Esophagus muscularis mucosa (tissue), 4 donors: ENCODE measurements around the gene SESTD1. TPM values are rescaled to one million over a fixed set of nuclear protein-coding genes. Genes with fewer than 3 reads are reported as not detected.

Experiments used
- DNase-seq: peaks from one replicate; pipeline ENCODE4 v3.0.0-alpha.2; 2017; ENCODE audit errors: extremely low spot score
- H3K27ac ChIP-seq, 4 donors: fragments of 200-600 bp; sonication (generic); replicated peaks in 1 of 4; 1 replicate in 3 of 4; 2 replicates in 1 of 4; pipeline ENCODE4 v1.5.1; 2016 to 2019; ENCODE audit warnings: mild to moderate bottlenecking in 1 of 4
- H3K27me3 ChIP-seq, 4 donors: fragments of 200-600 bp; sonication (generic); one replicate each; pipeline versions ENCODE4 v1.5.1 to v1.6.0; 2016 to 2019
- H3K36me3 ChIP-seq, 4 donors: fragments of 200-600 bp; sonication (generic); one replicate each; pipeline ENCODE4 v1.5.1; 2016 to 2019
- H3K4me1 ChIP-seq, 4 donors: fragments of 200-600 bp; sonication (generic); one replicate each; pipeline ENCODE4 v1.5.1; 2016 to 2019
- H3K4me3 ChIP-seq, 4 donors: fragments of 200-600 bp; sonication (generic); 1 replicate in 2 of 4; 2 replicates in 2 of 4; pipeline ENCODE4 v1.5.1; 2016 to 2019; ENCODE audit warnings: mild to moderate bottlenecking in 4 of 4, moderate library complexity in 1 of 4
- H3K9me3 ChIP-seq, 4 donors: fragments of 200-600 bp; sonication (generic); 1 replicate in 3 of 4; 2 replicates in 1 of 4; pipeline ENCODE4 v1.5.1; 2016 to 2019
- CTCF ChIP-seq, 3 experiments: fragments of 200-600 bp in 2 of 3; fragments of 450-650 bp in 1 of 3; sonication (generic) in 2 of 3; IDR thresholded peaks; one replicate each; pipeline ENCODE4 v1.5.1; 2017 to 2019; ENCODE audit warnings: antibody characterized with exemption in 3 of 3, mild to moderate bottlenecking in 2 of 3, moderate library complexity in 1 of 3
- EP300 ChIP-seq: sonication (generic); formaldehyde crosslinking; IDR thresholded peaks from one replicate; pipeline ENCODE4 v1.6.1; 2017; ENCODE audit warnings: antibody characterized with exemption
- POLR2A ChIP-seq: fragments of 450-650 bp; IDR thresholded peaks from one replicate; pipeline ENCODE4 v1.6.1; 2017; ENCODE audit warnings: antibody characterized with exemption, moderate library complexity, mild to moderate bottlenecking, low read depth
- POLR2AphosphoS5 ChIP-seq, 2 donors: sonication (generic); formaldehyde crosslinking; IDR thresholded peaks; one replicate each; pipeline ENCODE4 v1.6.1; 2017; ENCODE audit warnings: antibody characterized with exemption in 2 of 2
- WGBS: methylation state at CpG from one replicate; pipeline ENCODE4 v1.1.5; 2018; 5-methylcytosine and 5-hydroxymethylcytosine counted together
- intact Hi-C: fragments of 100-400 bp; cut with DNase I; formaldehyde crosslinking; loops from one replicate; pipeline ENCODE4 v1.15.1; 2023
- total RNA-seq, 4 donors: library from RNA; depleted of rRNA; stranded (reverse); fragments of >200 nt; gene quantifications; one replicate each; pipeline versions ENCODE4 v1.1.0 to v1.2.1, GENCODE V29; 2016

SESTD1 gene
- total RNA-seq, 4 donors from 2014 or later: 48.9 to 57.3 (median 53.3) TPM

GRCh38 chr2:179123272-179123662, 141.4 kb downstream of the SESTD1 start:
- WGBS: 96% methylated on average over 1 of the region's 1 CpG
- Histone ChIP-seq H3K4me1 (no peaks in the 10 kb centered on the region), H3K27me3 (no peaks in the 10 kb centered on the region), H3K9me3 (no peaks in the 10 kb centered on the region), H3K4me3 (no peak overlapping the region), H3K36me3 (peaks cover 0 to 51% (median 22%) of the 10 kb centered on the region in 4 donors), H3K27ac (no peak overlapping the region)
- TF ChIP-seq POLR2A (no peak), EP300 (no peak), POLR2AphosphoS5 (IDR thresholded peaks at IDR 0.05) (no peak), CTCF (IDR thresholded peaks at IDR 0.05) (no peak)
- intact Hi-C loops: loop anchor here (10.0 kb wide), 1 partner anchor 208 kb away; no protein-coding TSS in a partner anchor
- no peak for DNase-seq

- DNase-seq: no peak
- Histone ChIP-seq H3K27me3 (no peaks in the 10 kb centered on the region), H3K4me1 (peaks cover 16 to 44% (median 37%) of the 10 kb centered on the region in 4 donors), H3K4me3 (no peak overlapping the region), H3K9me3 (no peaks in the 10 kb centered on the region), H3K27ac (peak overlapping the region in 1 of 4 donors; percentile 74), H3K36me3 (peaks cover 5 to 50% (median 31%) of the 10 kb centered on the region in 4 donors)
- intact Hi-C loops: no loop called here
- TF ChIP-seq EP300 (no peak), CTCF (IDR thresholded peaks at IDR 0.05) (no peak), POLR2AphosphoS5 (IDR thresholded peaks at IDR 0.05) (no peak), POLR2A (no peak)
Measured at GRCh38 chr2:179107737-179108136, 156.9 kb downstream of the SESTD1 start.

- peak overlapping the region in 3 of 4 donors; percentile 43 to 74 (median 62) for H3K27ac ChIP-seq
- intact Hi-C loops: no loop called here
- WGBS: 18% methylated on average over 3 of the region's 3 CpGs
Measured at GRCh38 chr2:179106676-179107428, 157.8 kb downstream of the SESTD1 start.

GRCh38 chr2:179106342-179106675, 158.3 kb downstream of the SESTD1 start:
- no peaks in the 10 kb centered on the region for H3K27me3 ChIP-seq
- H3K9me3 ChIP-seq: no peaks in the 10 kb centered on the region
- H3K27ac ChIP-seq: peak overlapping the region; percentile 43 to 74 (median 60)
- TF ChIP-seq POLR2AphosphoS5 (IDR thresholded peaks at IDR 0.05): no peak
- TF ChIP-seq EP300: no peak
- TF ChIP-seq POLR2A: no peak
- 77% methylated on average over 4 of the region's 4 CpGs for WGBS
- peaks cover 0 to 36% (median 17%) of the 10 kb centered on the region in 4 donors for H3K36me3 ChIP-seq
- peaks cover 16 to 48% (median 37%) of the 10 kb centered on the region in 4 donors for H3K4me1 ChIP-seq
- intact Hi-C loops: no loop called here
- H3K4me3 ChIP-seq: no peak overlapping the region
- no peak for DNase-seq

More at GRCh38 chr2:179106676-179107428, 157.8 kb downstream of the SESTD1 start:
- H3K9me3 ChIP-seq: no peaks in the 10 kb centered on the region
- H3K4me1 ChIP-seq: peaks cover 16 to 46% (median 37%) of the 10 kb centered on the region in 4 donors
- TF ChIP-seq EP300: no peak
- TF ChIP-seq POLR2AphosphoS5 (IDR thresholded peaks at IDR 0.05): peak; percentile 41 to 77
- H3K27me3 ChIP-seq: no peaks in the 10 kb centered on the region
- H3K36me3 ChIP-seq: peaks cover 0 to 41% (median 22%) of the 10 kb centered on the region in 4 donors
- no peak overlapping the region for H3K4me3 ChIP-seq
- no peak for DNase-seq

GRCh38 chr2:179104736-179105135, 159.9 kb downstream of the SESTD1 start:
- 78% methylated on average over 2 of the region's 2 CpGs for WGBS
- no peak for DNase-seq
- peak overlapping the region; percentile 59 to 74 (median 62) for H3K27ac ChIP-seq
- H3K4me1 ChIP-seq: peaks cover 16 to 48% (median 37%) of the 10 kb centered on the region in 4 donors
- intact Hi-C loops: no loop called here
- H3K4me3 ChIP-seq: no peak overlapping the region
- H3K27me3 ChIP-seq: no peaks in the 10 kb centered on the region
- TF ChIP-seq CTCF (IDR thresholded peaks at IDR 0.05) (no peak), POLR2AphosphoS5 (IDR thresholded peaks at IDR 0.05) (peak in 1 of 2 donors; percentile 48)
- no peaks in the 10 kb centered on the region for H3K9me3 ChIP-seq
- peaks cover 0 to 20% (median 12%) of the 10 kb centered on the region in 4 donors for H3K36me3 ChIP-seq
